Bladder microvascular endothelial cell (primary cell): Measurements from ENCODE around the gene CHST10. TPM values are rescaled to one million over a fixed set of nuclear protein-coding genes. Genes with fewer than 3 reads are reported as not detected.

Source experiments
- total RNA-seq: library from RNA; depleted of rRNA; stranded (reverse); fragments of >200 nt; gene quantifications from 2 replicates; pipeline ENCODE4 v1.2.3, GENCODE V29; 2014

CHST10 gene
- total RNA-seq: 7.2 and 7.4 TPM in 2 replicates

GRCh38 chr2:100416935-100417710 is at the start of gene CHST10:
Gene CHST10, minus strand, starts transcription at chr2:100417668. Its CDS starts 10,993 bp downstream, at chr2:100406675.

Other genes starting within 250 kb of the CHST10 start
- under 0.01 TPM in 1 of 2 replicates, not detected in the other for gene LONRF2, start 95.2 kb downstream of the CHST10 start, total RNA-seq
- gene NMS, start 52.8 kb upstream of the CHST10 start, total RNA-seq: not detected in 2 replicates
- 12.0 and 14.9 TPM in 2 replicates for gene PDCL3, start 145.3 kb upstream of the CHST10 start, total RNA-seq